Astrocyte of the hippocampus (primary cell): Measurements from ENCODE around the gene CLRN1.
"Not testable (repeated sequence)": the region's sequence is repeated elsewhere in the genome, so short reads cannot be mapped to it uniquely, and the experiment has no call there.

Experiments
- DNase-seq: peaks from one replicate; pipeline ENCODE4 v3.0.0; 2011; ENCODE audit warnings: low read depth, low spot score

The CLRN1 gene, protein sequence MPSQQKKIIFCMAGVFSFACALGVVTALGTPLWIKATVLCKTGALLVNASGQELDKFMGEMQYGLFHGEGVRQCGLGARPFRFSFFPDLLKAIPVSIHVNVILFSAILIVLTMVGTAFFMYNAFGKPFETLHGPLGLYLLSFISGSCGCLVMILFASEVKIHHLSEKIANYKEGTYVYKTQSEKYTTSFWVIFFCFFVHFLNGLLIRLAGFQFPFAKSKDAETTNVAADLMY

DNA sequence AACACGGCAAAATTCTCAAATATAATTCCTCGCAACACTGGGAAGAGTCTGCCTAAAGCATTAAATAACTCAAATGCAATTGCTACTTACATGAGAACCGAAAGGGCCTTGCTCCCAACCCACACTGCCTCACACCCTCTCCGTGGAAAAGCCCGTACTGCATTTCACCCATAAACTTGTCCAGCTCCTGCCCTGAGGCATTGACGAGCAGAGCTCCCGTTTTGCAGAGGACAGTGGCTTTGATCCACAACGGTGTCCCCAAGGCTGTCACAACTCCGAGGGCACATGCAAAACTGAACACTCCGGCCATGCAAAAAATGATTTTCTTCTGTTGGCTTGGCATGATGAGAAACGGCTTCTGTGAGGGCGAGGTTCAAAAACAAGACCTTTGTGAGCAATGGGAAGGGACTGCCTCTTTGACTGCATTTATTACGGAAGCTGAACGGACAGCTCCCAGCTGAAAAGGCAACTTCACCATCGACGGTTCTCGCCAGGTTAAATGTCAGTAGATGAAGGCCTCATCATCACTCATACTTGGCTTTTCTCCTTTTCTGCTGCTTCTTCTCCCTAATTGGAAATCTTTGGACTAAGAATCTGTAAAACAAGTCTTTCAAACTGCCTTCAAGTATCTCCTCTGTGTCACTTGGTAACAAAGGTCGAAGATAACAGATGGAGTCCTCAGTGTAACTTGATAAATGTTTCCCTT lies at the start of gene CLRN1:
Gene CLRN1, minus strand, starts transcription at position 362 of the 706 bp plus-strand sequence. Its CDS starts 19 bp downstream, at position 343.
- no peak for DNase-seq

DNA sequence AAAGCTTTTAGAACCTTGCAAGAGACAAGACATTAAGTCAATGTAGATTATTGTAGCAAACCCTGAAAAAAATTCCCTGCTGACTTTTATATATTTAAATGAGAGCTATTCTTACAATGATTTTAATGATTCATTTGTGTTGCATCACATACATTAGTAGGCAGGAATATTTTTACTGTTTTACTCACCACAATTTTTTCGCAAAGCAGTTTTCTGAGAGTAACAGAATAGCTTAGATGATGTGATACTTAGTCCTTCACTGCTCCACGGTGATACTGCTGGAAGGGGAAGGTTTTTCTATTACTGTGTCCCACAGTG lies 43.9 kb upstream of the CLRN1 start:
- DNase-seq = no peak

DNA sequence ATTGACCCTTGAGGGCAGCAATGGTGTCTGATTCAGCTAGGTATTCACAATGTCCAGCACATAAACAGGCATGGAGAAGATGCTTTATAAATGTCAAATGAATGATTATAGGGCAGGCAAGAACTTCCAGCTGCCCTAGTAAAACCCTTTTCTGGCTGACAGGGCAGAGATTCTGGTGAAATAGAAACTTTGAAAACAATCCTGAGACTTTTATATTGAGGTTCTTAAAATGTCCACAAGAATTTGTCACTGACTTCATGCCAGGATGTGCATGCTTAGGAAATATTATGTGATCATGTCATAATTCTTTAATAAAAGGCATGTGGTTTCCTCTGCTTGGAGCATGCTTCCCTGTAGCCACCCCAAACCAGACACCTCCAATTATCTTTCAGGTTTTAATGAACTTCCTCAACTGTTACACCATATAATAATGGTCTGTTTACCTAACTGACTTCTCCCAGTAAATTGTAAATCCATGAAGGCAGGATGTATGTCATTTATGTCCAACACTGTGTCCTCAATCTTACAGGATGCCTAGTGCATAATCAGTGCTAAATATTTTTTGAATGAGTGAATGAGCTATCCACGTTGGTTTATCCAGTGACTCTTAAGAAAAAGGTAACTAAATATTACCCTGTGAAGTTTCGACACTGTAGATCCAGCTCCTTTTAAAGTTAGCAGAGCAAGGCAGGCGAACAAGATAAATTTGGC lies 43.4 kb upstream of the CLRN1 start:
- no peak for DNase-seq

DNA sequence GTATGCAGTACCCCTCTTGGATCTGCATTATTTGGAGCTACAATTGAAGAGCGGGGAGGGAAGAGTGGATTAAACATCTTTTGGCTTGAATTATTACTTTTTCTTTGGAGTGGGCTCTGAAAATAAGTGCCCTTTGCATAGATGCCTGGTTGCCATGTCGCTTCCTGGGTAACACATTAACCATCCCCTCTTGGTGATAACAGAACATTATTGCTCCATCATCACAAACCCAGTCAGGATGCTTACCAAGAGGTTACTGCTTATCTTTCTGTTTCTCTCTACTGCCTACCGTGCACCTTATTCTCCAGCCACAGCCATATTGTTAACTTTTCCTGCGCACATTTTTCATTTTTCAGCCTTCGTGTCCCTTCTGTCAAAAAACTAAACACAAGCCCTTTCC lies 42.7 kb upstream of the CLRN1 start:
- no peak for DNase-seq

DNA sequence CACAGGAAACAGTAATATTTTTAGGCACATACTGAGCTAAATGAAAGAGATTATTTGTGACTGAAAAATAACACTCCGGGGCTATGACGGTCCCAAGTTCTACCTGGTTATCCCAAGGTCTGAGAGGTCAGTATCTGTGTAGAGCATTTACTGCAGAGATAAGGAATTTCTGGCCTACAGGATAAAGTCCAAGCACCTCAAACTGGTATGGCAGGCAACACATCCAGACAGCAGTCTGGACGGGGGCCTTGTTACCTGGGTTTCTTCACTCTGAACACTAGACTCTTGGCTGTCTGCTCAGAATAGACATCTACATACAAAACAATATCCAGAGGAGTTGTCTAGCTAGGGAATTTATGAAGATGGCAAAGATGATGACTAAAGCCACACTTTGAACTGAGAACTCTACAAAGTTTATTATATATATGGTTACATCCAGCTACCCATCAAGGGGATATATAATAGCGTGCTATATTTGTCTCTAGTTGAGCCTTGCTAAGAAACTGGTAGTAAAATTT lies 42.0 kb upstream of the CLRN1 start:
- DNase-seq = no peak

DNA sequence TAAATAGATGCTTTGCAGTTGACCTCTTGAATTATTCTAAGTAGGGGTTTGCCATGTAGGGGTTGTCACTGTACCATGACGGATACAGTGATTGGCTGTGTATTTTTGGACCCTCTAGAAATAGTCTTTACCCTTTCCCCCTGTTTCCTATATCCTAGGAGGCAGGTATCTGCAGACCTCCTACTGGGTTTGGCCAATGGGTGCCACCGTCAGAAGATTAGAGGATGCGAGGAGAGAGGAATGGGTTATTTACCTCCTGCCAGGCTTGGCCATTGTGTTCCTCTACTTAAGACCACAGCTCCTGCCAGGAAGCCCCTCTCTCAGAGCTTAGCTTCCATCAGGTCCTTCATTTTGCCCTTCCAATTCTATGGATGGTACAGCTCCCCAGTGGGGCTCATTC lies 40.2 kb upstream of the CLRN1 start:
- no peak for DNase-seq

DNA sequence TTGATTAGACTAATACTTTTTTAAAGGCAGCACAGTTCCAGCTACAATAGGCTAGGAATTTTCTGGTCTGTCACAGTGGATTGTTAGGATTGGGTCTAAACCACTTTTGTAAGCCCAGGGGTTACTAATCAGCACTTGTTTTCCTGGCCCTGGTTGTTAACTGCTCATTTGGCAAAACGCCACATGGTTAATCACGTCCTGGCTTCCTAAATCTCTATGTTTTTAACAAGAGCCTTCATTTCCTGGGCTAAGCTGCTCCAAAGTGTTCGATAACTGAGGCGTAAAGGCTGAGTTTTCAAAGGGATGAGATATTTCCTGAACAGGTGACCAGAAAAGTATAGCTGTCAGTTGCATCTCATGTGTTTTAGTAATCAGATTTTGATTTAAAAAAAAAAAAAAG lies 38.9 kb upstream of the CLRN1 start:
- peak; percentile 76 for DNase-seq

DNA sequence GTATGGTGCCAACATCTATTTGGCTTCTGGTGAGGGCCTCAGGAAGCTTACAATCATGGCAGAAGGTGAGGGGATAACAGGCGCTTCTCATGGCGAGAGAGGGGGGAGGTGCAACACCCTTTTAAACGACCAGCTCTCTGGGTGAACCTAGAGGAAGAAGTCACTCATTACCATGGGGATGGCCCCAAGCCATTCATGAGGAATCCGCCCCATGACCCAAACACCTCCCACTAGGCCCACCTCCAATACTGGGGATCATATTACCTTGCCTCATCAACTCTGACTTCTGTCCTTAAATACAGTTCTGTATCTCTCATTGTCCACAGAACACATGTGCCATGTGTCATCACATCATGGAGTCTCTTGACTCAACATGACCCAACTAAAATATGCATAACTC lies 37.5 kb upstream of the CLRN1 start:
- no peak for DNase-seq

DNA sequence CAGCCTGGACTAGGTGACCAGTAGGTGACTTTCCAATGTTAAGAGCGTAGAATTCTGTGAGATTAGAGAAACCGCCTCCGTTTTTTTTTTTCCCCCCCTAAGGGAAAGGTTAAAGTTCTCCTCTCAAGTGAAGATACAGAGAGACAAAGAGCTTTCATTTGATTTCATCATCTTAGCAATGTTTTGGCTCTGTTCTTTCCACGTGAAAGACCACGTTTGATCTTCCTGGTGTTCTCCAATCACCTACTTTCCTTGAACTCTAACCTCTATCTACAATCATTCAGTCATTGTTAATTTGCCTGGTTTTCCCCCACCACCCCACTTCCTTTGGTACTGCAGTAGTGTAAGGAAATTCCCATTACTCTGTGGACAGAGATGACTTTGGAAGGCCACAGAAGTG lies 36.9 kb upstream of the CLRN1 start:
- DNase-seq = no peak

DNA sequence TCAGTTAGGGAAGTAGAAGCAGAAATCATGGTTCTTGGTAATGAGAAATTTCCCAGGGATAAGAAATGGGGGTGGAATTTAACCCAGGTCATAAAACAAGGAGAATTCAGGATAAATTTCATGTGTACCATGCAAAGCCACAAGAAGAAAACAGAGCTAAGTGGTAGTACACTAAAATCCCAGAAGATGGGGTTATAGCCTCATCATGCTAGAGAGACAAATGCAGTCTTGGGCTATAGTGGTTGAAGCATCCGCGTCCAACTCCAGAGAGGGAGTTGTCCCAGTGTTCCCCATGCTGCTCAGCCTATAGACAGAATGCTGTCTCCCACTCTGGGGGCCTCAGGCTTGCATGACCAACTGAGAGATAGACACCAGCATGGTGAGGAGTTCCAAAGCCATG lies 36.2 kb upstream of the CLRN1 start:
- DNase-seq = peak; percentile 64

DNA sequence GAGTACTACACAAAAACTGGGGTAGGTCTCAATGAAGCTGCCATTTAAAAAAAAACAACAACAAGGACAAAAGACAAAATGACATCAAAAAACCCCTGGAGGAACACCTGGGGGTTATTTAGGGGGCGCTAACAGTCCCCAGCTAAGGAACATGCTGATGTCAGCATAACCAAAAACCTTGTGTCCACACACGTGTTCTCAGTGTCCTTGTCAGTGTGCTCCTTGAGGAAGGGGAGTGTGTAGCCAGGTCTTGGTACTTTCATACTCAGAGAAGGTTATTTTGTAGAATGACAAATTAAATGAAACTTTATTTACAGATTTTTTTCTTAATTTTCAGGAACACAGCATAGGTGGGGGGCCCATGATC lies 31.2 kb upstream of the CLRN1 start:
- DNase-seq = no peak

DNA sequence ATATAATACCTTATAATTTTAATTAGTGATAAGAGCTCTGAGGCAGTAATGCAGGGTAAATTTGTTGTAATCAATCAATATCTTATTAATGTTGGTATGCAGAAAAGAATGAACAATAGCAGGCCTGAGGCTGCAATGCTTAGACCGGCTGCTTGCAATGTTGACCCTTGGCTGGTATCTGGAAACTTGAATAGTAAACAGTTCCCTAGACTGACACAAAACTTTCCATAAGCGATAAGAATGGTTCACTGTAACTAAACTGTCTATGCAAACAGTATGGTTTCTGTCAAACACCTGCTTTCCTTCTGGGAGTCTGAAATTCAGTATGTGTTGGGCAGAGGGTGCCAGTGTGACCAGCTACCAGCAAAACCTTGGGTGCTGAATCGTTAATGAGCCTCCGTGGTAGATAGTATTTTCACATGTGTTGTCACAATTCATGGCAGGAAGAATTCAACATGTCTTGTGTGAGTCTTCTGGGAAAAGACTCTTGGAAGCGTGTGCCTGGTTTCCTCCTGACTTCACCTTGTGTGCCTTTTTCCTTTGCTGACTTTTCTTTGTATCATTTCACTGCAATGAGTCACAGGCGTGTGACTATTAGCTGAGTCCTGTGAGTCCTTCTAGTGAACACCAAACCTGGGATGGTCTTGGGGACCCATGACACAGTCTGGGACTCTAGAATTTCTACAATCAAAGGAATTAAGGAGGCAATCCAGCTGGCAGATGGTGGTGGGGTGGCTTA lies 30.7 kb upstream of the CLRN1 start:
- DNase-seq = peak; percentile 57

DNA sequence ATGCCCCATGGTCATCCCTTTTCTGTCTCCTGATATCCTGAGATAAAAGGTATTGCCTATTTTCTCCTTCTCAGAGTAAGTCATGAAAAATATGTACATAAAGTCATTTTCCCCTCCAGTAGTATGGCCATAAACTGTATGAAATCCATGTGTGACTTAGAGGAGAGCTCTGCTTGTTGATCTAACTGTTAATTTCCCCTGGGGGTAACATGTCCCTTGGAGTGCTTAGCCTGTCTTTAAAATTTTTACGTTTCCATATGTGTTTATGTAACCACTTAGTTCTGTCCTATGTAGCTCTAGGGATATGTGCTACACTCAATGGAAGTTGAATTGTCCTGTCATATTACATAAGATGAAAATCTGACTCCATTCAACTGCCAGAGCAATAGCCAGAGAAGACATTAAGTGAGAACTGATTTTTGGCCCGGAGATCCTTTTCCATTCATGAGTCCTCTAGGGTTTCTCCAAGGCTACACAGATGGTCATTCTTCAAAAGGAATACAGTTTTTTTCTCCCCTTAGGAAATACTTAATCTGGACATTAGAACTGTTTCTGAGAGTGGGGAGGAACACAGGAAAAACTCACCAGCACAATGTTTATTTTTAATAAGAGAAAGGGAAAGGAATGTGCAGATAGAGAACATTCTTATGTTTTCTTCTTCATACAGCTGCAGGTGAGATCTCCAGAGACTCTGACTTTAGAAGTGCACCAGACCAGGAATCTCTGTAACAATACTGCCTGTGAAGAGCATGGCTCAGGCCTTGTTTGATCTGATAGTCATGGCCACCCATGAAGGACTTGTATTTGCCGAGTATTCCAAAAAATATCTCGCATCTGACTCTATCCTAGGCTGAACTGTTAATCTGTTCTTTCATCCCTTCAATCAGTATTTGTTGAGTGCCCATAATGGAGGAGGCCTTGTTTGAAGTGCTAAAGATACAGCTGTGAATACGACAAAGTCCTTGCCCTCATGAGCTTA lies 29.8 kb upstream of the CLRN1 start:
- DNase-seq = no peak

DNA sequence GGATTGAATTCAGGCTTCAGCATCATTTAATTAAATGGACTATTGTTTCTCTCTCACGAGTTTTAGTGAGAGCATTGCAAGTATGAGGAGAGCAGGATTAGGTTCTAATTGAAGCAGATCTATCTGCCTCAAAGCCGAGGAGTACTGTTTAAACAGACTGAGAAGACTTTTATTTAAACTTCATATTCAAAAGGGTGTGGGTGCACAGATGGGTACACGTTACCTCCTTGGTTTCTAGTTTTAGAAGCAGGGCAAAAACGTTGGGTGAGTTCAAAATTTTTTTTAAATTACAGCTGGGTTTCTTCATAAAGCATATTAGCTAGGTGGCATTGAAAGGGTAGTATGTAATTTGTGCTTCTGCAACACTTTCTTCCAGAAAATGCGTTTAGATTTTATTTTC lies 26.5 kb upstream of the CLRN1 start:
- DNase-seq = no peak

DNA sequence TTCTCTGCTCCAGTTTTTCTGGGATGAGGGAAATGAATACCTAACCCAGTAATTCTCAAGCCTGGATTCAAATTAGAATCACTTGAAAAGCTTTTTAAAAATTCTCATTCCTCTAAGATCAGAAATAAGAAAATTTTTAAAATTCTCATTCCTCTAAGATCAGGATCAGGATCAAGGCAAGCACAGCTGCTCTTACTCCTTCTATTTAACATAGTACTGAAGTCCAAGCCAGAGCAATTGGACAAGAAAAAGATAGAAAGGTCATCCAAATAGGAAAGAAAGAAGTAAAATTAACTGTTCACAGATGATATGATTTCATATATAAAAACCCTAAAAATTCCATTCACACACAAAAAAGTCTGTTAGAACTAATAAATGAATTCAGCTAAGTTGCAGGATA lies 24.2 kb upstream of the CLRN1 start:
- no peak for DNase-seq

DNA sequence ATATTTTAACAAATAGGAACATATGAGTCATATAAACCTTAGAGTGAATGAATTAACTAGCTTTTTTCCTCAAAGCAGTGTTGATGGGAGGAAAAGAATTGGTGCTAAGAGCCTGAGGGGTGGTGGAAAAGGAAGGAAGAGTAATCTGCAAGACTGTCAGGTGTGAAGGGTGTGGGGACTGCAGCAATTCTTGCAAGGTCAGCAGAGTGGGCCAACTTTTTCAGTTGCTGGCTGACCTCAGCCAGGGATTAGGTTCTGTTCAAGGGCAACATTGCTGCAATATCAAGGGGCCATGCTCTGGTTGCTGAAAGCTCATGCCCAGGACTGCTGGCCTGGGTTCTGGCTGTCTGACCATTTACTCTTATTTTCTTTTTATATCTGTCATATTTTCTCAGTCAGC lies 23.0 kb upstream of the CLRN1 start:
- no peak for DNase-seq

DNA sequence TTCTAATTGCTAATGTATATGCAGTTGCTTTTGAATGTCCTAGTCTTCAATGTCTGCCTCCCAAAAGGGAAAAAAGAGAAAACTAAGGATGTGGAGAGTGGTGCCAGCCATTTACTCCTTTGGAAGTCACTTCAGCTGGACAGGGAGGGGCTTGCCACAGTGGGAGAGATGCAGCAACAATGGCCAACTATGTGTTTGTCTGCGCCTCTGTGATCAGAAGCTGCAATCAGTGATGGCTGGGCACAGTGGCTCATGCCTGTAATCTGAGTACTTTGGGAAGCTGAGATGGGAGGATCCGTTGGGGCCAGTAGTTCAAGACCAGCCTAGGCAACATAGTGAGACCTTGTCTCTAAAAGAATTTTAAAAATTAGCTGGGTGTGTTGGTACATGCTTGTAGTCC lies 16.7 kb upstream of the CLRN1 start:
- DNase-seq = no peak

DNA sequence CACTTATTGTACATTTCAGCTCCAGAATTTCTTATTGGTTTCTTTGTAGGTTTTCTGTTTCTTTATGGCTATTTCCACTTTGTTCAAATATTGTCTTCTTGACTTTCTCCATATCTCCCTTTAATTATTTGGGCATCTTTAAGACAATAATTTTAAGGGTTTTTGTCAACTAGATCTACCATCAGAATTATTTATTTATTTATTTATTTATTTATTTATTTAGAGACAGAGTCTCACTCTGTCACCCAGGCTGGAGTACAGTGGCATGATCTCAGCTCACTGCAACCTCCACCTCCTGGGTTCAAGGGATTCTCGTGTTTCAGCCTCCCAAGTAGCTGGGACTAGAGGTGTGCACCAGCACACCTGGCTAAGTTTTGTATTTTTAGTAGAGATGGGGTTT lies 15.9 kb upstream of the CLRN1 start:
- DNase-seq = not testable (repeated sequence)

DNA sequence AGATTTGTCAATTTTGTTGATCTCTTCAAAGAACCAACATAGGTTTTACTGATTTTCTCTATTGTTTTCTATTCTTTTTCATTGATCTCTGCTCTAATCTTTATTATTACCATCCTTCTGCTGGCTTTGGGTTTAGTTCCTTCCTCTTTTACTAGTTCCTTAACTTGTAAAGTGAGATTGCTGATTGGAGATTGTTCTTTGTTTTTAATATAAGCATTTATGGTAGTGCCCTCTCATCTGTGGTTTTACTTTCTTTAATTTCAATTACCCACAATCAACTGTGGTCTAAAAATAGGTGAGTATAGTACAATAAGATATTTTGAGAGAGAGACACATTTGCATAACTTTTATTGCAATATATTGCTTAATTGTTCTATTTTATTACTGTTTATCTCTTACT lies 13.2 kb upstream of the CLRN1 start:
- no peak for DNase-seq

DNA sequence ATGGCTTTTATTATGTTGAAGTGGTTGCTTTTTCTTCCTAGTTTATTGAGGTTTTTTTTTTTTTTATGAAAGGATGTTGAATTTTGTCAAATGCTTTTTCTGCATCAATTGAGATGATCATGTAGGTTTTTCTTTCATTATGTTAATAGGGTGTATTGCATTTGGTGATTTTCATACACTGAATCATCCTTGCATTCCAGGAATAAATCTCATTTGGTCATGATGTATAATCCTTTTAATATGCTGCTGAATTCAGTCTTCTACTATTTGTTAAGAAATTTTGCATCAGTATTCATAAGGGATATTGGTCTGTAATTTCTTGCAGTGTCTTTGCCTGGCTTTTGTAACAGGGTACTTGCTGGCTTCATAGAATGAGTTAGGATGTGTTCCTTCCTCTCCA lies 11.5 kb upstream of the CLRN1 start:
- no peak for DNase-seq

DNA sequence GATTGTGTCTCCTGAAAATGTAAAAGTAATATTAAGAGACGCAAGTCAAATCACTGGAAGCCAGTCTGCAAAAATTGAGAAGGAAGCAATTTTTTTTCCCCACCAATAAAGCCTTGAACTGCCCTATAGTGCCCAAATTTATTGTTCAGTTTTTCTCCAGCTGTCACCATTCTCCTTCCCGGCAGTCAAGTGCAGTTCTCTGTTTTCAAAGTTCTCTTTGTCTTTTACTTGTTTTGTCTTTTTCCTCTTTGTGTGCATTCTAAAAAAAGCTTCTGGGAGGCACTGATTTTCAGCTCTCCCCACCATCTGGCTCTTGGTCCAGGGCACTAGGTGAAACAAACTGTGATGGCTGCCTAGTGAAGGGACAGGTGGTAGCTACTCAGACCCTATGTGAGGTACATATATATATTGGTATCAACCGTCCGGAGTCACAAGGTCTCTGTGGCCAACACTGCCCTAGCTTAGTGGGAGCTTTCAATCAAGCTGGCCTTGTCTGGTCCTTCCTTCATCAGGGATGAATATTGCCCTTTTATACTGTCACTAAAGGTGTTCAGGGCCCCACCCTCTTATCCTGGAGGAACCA lies 6.1 kb upstream of the CLRN1 start:
- DNase-seq = no peak
